ENCODE data around the gene ANKRD13B. TPM values are rescaled to one million over a fixed set of nuclear protein-coding genes. Genes with fewer than 3 reads are reported as not detected.

Gene ANKRD13B
- total RNA-seq, 1 donor from 2014 or later = 28.1 TPM

GRCh38 chr17:29569245-29569950, 23.5 kb upstream of the ANKRD13B start:
- DNase-seq = no peak

DNA sequence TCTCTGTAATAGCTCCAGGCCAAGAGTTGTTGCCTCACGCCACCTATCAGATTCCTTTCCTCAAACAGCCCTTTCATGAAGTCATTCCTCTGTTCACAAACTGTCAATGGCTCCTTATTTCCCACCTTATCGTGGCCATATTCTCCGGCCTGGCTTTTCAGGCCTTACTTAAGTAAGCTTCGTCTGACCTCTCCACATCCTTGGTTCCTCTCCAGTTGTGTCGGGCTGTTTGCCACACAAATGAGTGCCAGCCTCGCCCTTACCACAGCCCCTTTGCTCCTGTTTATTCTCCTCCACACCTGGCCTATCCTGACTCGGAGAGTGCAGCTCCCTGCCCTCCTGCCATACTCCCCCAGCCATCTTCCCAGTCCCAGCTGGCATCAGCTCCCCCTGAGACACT, 22.4 kb upstream of the ANKRD13B start:
- DNase-seq = no peak

GRCh38 chr17:29571486-29571882, 21.4 kb upstream of the ANKRD13B start:
- no peak for DNase-seq

DNA sequence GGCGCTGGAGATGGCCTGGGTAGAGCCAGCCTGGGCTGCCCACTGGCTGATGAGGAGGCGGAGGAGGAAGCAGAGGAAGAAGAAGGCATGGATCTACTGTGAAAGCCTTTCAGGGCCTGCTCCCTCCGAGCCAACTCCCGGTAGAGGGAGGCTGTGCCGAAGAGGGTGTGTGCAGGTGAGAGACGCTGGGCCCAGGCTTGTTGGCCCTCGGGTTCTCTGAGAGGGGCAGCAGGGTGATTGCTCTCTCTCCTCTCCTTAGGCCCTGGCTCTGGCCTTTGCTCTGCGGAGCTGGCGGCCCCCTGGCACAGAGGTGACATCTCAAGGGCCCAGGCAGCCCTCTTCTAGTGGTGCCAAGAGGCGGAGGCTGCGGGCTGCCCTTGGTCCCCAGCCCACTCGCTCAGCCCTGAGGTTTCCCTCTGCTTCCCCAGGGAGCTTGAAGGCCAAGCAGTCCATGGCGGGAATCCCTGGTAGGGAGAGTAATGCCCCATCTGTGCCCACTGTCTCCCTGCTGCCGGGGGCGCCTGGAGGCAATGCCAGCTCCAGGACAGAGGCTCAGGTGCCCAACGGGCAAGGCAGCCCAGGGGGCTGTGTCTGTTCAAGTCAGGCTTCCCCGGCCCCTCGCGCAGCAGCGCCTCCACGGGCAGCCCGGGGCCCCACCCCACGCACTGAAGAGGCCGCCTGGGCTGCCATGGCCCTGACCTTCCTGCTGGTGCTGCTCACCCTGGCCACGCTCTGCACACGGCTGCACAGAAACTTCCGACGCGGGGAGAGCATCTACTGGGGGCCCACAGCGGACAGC, 20.9 kb upstream of the ANKRD13B start:
- DNase-seq = no peak

- DNase-seq = no peak
These were observed 20.0 kb upstream of the ANKRD13B start for GRCh38 chr17:29572691-29573557.

- no peak for DNase-seq
These were observed 19.4 kb upstream of the ANKRD13B start for GRCh38 chr17:29573558-29573869.

DNA sequence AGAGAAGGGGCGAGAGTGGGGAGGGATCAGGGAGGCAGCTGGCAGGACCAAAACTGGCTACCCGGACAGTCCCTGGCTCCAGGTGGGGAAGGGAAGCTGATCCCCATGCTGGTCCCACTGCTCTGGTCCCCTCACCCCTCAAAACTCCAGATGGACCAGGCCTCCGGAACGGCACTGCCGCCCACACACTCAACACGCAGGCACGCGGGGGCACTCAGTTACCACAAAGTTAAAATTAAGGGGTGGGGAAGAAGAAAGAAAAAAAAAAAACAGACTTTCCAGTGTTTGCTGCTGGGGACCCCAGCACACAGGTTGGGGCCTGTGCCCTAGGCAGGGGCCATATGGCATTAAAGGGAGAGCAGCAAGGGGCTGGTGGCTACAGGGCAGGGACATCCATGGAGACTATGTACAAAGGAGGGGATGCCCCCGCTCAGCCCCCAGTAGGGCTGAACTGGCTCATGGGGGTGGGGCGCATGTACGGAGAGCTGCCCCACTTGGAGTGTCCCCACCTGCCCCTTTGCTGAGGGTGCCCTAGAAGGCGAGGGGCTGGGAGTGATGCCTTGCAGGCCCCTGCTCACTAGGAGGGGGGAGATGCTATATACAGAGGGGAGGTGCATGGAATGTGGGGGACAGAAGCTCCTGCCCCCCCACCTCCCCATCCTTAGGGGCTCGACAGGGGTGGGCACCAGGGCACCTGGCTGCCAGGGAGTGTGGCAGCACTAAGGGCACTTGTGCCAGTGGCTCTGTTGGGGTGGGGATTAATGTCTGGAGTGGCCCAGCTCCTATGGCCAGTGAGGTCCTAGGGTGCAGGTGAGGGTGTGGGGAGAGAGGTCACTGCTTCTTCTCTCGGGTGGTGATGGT, 18.8 kb upstream of the ANKRD13B start:
- DNase-seq = no peak

- DNase-seq = no peak
These were observed 18.0 kb upstream of the ANKRD13B start for GRCh38 chr17:29574732-29575510.

GRCh38 chr17:29575511-29576213, 17.3 kb upstream of the ANKRD13B start:
- no peak for DNase-seq

DNA sequence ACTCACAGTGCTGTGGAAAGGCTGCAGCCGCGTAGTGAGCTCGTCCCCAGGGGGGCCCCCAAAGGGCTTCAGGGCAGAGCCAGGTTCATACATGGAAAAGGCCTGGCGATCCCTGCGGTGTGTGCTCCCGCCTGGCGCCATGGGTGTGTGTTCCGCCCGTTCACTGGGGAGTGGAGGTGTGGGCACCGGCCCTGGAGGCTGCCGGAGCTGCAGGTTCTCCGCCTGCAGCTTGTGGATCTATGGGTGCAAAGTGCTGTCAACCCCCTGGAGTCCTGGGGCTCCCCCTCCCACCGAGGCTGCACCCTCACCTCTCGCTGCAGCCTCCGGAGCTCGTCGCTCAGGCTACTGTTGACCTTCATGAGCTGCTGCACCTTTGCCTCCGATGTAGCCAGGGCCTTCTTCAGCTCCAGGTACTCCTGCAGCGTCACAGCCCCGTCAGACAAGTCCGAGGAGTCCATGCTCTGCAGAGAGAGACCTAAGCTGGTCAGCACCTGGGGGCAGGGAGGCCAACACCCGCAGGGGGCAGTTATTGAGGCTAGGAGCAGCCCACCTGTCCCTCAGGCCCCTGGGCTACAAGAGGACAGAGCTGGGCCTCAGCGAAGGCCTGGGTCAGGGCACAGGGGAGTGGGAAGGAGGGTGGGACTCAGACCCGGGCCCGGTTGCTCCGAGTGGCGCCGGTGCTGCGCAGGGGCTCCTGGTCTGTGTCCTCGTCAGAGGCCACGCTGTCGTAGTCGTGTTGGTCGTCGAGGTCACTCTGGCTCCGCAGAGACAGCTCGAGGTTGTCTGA, 16.5 kb upstream of the ANKRD13B start:
- DNase-seq = no peak

DNA sequence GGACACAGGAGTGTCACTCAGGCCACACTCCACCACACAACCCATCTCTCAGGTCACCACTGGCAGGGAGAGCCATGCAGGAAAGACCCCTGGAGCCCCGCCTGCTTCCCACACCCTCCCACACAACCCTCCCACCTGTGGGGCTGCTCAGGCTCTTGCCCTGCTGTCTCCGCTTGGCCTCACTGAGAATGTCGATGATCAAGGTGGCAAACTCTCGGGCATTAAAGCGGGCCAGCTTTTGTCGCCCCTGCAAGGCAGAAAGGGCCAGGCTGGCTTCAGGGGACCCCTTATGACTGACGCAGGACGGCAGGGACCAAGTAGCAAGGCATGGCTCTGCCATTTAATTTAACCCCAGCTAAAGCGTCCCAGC, 15.9 kb upstream of the ANKRD13B start:
- no peak for DNase-seq

DNA sequence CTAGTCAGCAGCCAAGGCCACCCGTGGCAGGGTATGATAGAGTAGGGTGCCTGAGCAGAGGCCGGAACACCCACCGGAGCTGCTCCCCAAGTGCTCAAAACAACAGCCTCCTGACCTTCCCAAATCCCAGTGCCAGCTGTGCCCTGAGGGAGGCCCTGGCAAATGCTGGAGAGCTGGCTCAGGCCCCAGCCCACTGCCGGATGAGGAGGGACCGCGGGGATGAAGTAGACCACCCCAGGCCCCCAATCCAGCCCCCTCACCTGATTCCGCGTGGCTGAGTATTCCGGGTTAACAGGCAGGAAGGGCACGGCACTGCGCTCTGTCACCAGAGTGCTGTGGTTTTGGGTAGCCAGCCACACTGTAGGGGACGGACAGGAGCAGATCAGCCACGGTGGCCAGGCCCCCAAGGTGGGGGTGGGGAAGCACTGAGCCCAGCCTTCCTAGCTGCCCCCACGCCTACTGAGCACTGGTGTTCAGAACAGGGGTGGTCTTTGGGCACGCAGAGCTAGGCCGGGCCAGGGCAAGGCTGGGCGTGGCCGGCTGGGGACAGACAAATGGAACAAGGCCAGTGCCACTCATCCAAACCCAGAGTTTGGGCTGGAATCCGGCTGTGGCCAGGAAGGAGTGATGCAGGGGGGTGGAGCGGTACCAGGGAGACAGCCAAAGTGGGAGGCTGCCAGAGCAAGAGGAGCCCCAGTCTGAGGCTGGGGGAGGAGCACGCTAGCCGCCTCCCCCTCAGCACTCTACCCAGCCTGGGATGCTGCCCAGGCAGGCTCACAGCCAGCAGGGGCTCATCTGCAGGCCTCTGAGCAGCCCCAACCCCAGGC, 15.3 kb upstream of the ANKRD13B start:
- DNase-seq = peak; percentile 61

GRCh38 chr17:29578626-29579485, 14.1 kb upstream of the ANKRD13B start:
- no peak for DNase-seq

GRCh38 chr17:29579866-29580771, 12.8 kb upstream of the ANKRD13B start:
- peak; percentile 75 for DNase-seq

DNA sequence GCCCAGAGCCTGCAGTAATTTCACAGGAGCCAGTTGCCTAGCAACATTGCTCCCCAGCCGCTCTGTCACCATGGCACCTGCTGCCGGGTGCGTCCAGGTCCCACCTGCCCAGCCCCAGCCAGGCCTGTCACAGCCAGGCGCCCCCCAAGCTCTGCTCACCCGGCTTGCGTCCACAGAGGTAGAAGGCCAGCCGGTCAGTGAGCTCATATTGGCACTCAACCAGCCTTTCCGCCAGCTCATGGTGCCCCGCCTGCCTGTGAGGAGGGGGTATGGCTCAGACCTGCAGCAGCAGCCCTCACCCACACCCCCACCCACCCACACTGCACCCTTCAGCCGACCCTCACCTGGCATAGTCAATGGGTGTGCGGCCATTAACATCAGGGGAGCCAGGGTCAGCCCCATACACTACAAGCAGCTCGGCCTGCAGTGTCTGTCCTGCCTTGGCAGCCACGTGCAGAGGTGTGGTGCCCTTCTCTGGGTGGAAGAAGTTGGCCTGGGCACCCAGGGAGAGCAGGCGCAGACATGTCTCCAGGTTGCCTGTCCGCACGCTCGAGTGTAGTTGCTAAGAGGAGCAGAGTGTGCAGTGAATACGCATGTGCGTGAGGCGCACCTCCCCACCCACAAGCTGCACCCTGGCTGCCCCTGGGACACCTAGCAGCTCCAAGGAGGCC, 11.2 kb upstream of the ANKRD13B start:
- DNase-seq = peak; percentile 43

GRCh38 chr17:29582254-29582765, 10.6 kb upstream of the ANKRD13B start:
- no peak for DNase-seq
